HepG2 (cell line): Measurements from ENCODE around the gene TCFL5. TPM values are rescaled to one million over a fixed set of nuclear protein-coding genes. Genes with fewer than 3 reads are reported as not detected.

Experiments
- ATF7 ChIP-seq, 2 experiments: fragments of 450-650 bp in 1 of 2; sonication (generic) in 1 of 2; formaldehyde crosslinking in 1 of 2; IDR thresholded peaks; 2 replicates each; pipeline versions ENCODE4 v1.4.0 to v1.6.1; 2016 to 2020; ENCODE audit warnings: antibody characterized with exemption in 1 of 2, mild to moderate bottlenecking in 1 of 2, missing genetic modification reagents in 1 of 2
- DNMT1 ChIP-seq: sonication (generic); formaldehyde crosslinking; IDR thresholded peaks from 2 replicates; pipeline ENCODE4 v1.5.1; 2020; ENCODE audit warnings: mild to moderate bottlenecking, missing genetic modification reagents
- DRAP1 ChIP-seq: IDR thresholded peaks from 2 replicates; pipeline ENCODE4 v1.6.1; 2016; ENCODE audit warnings: missing genetic modification reagents, missing compliant biosample characterization
- FOXJ3 ChIP-seq: sonication (generic); formaldehyde crosslinking; IDR thresholded peaks from 2 replicates; pipeline ENCODE4 v1.4.0; 2020; ENCODE audit warnings: missing genetic modification reagents, mild to moderate bottlenecking, borderline replicate concordance
- GABPA ChIP-seq, 2 experiments: IDR thresholded peaks; 2 replicates each; pipeline ENCODE4 v1.6.1; 2011 to 2016; ENCODE audit warnings: low read depth in 2 of 2, low read length in 1 of 2, missing biosample characterization in 1 of 2, missing genetic modification characterization in 1 of 2
- GLI4 ChIP-seq: sonication (generic); formaldehyde crosslinking; IDR thresholded peaks from 2 replicates; pipeline ENCODE4 v1.5.1; 2020; ENCODE audit warnings: missing genetic modification reagents, mild to moderate bottlenecking, moderate library complexity, borderline replicate concordance
- MZF1 ChIP-seq: sonication (generic); formaldehyde crosslinking; IDR thresholded peaks from 2 replicates; pipeline ENCODE4 v1.8.1; 2023; ENCODE audit warnings: mild to moderate bottlenecking, missing genetic modification reagents, borderline replicate concordance
- NKX3-1 ChIP-seq: sonication (generic); formaldehyde crosslinking; IDR thresholded peaks from 2 replicates; pipeline ENCODE4 v1.5.0; 2020; ENCODE audit warnings: missing genetic modification reagents
- PITX1 ChIP-seq: sonication (generic); formaldehyde crosslinking; IDR thresholded peaks from 2 replicates; pipeline ENCODE4 v1.5.1; 2020; ENCODE audit warnings: mild to moderate bottlenecking, missing genetic modification reagents
- SAP130 ChIP-seq: IDR thresholded peaks from 2 replicates; pipeline ENCODE4 v1.6.1; 2016; ENCODE audit warnings: low read depth
- SIN3B ChIP-seq: fragments of 150-350 bp; IDR thresholded peaks from 2 replicates; pipeline ENCODE4 v1.6.1; 2014; ENCODE audit warnings: low read length
- THAP11 ChIP-seq: IDR thresholded peaks from 2 replicates; pipeline ENCODE4 v1.6.1; 2016; ENCODE audit warnings: missing biosample characterization, missing genetic modification reagents
- TMF1 ChIP-seq: sonication (generic); formaldehyde crosslinking; IDR thresholded peaks from 2 replicates; pipeline ENCODE4 v1.8.1; 2022; ENCODE audit warnings: low read depth, missing genetic modification reagents
- UBTF ChIP-seq: sonication (generic); formaldehyde crosslinking; IDR thresholded peaks from 2 replicates; pipeline ENCODE4 v1.4.0; 2020; ENCODE audit warnings: mild to moderate bottlenecking, missing genetic modification reagents
- ZBTB7A ChIP-seq: sonication (generic); formaldehyde crosslinking; IDR thresholded peaks from 2 replicates; pipeline ENCODE4 v1.8.0; 2022; ENCODE audit warnings: mild to moderate bottlenecking, missing genetic modification reagents
- ZKSCAN1 ChIP-seq: fragments of 150-350 bp; IDR thresholded peaks from 2 replicates; pipeline ENCODE4 v1.6.1; 2014; ENCODE audit warnings: low read length
- ZNF383 ChIP-seq: sonication (generic); formaldehyde crosslinking; IDR thresholded peaks from 2 replicates; pipeline ENCODE4 v1.4.0; 2020; ENCODE audit warnings: missing genetic modification reagents, mild to moderate bottlenecking, borderline replicate concordance
- ZNF709 ChIP-seq: sonication (generic); formaldehyde crosslinking; IDR thresholded peaks from 2 replicates; pipeline ENCODE4 v1.5.0; 2020; ENCODE audit warnings: mild to moderate bottlenecking, missing genetic modification reagents
- ZNF75D ChIP-seq: sonication (generic); formaldehyde crosslinking; IDR thresholded peaks from 2 replicates; pipeline ENCODE4 v1.8.1; 2023; ENCODE audit warnings: missing genetic modification reagents, mild to moderate bottlenecking, borderline replicate concordance
- ZNF782 ChIP-seq: sonication (generic); formaldehyde crosslinking; IDR thresholded peaks from 2 replicates; pipeline ENCODE4 v1.4.0; 2020; ENCODE audit warnings: missing genetic modification reagents, mild to moderate bottlenecking, borderline replicate concordance
- ZZZ3 ChIP-seq: sonication (generic); formaldehyde crosslinking; IDR thresholded peaks from 2 replicates; pipeline ENCODE4 v1.4.0; 2020; ENCODE audit warnings: missing genetic modification reagents, mild to moderate bottlenecking, borderline replicate concordance
- polyA plus RNA-seq, 8 experiments: library from polyadenylated mRNA; depleted of rRNA in 3 of 8; stranded (reverse) in 7 of 8; unstranded in 1 of 8; fragments of >200 nt; fragmentation: Illumina TruSeq in 4 of 8; extraction: Trizol in 4 of 8; gene quantifications; 2 replicates each; pipeline versions ENCODE4 v1.2.1 to v1.2.3, GENCODE V29; 2011 to 2016; ENCODE audit warnings: low read depth in 4 of 8, missing spikeins in 1 of 8, mixed read lengths in 1 of 8; ENCODE audit not compliant: insufficient read depth in 1 of 8
- total RNA-seq, 5 experiments: library from RNA; depleted of rRNA; stranded (reverse); fragments of >200 nt; fragmentation: Illumina TruSeq; extraction: Trizol; gene quantifications; 2 replicates each; pipeline ENCODE4 v1.2.3, GENCODE V29; 2016; ENCODE audit warnings: low read depth in 1 of 5
- TF ChIP-seq, protein P1 (sequence below): IDR thresholded peaks from 2 replicates; pipeline ENCODE4 v1.6.1; 2016; ENCODE audit warnings: low read depth, control low read depth
- TF ChIP-seq, protein P2 (sequence below): sonication (generic); formaldehyde crosslinking; IDR thresholded peaks from 2 replicates; pipeline ENCODE4 v1.4.0; 2020; ENCODE audit warnings: missing genetic modification reagents

Gene TCFL5
- total and polyA plus RNA-seq, 2 of the 13 experiments (the other 11 are each of a cell fraction or from before 2014, with no cell fraction given), result 14.8 to 20.0 TPM

- no peak for TF ChIP-seq GLI4 (CRISPR knock-in tag)
- no peak for TF ChIP-seq ZNF782 (CRISPR knock-in tag)
- peak; percentile 23; the same call in 1 of the 2 replicates for TF ChIP-seq UBTF (CRISPR knock-in tag)
- TF ChIP-seq ZNF383 (CRISPR knock-in tag), result no peak
- no peak for TF ChIP-seq ZNF709
- peak; percentile 90; the same call in 1 of the 2 replicates for TF ChIP-seq ZBTB7A (CRISPR knock-in tag)
- TF ChIP-seq NKX3-1 (CRISPR knock-in tag), result no peak
- TF ChIP-seq FOXJ3, result no peak
- peak; percentile 30; the same call in 1 of the 2 replicates for TF ChIP-seq SAP130 (CRISPR knock-in tag)
- no peak for TF ChIP-seq TMF1 (CRISPR knock-in tag)
- peak; percentile 78 for TF ChIP-seq PITX1 (CRISPR knock-in tag)
- no peak for TF ChIP-seq DRAP1 (CRISPR knock-in tag)
- TF ChIP-seq ZKSCAN1, result no peak
- TF ChIP-seq ZZZ3 (CRISPR knock-in tag), result peak; percentile 62; the same call in 1 of the 2 replicates
- TF ChIP-seq, protein P1, sequence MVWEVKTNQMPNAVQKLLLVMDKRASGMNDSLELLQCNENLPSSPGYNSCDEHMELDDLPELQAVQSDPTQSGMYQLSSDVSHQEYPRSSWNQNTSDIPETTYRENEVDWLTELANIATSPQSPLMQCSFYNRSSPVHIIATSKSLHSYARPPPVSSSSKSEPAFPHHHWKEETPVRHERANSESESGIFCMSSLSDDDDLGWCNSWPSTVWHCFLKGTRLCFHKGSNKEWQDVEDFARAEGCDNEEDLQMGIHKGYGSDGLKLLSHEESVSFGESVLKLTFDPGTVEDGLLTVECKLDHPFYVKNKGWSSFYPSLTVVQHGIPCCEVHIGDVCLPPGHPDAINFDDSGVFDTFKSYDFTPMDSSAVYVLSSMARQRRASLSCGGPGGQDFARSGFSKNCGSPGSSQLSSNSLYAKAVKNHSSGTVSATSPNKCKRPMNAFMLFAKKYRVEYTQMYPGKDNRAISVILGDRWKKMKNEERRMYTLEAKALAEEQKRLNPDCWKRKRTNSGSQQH, result 0 out of 2 replicates have a peak, but pooled peaks have one; percentile 13
- TF ChIP-seq, protein P2, sequence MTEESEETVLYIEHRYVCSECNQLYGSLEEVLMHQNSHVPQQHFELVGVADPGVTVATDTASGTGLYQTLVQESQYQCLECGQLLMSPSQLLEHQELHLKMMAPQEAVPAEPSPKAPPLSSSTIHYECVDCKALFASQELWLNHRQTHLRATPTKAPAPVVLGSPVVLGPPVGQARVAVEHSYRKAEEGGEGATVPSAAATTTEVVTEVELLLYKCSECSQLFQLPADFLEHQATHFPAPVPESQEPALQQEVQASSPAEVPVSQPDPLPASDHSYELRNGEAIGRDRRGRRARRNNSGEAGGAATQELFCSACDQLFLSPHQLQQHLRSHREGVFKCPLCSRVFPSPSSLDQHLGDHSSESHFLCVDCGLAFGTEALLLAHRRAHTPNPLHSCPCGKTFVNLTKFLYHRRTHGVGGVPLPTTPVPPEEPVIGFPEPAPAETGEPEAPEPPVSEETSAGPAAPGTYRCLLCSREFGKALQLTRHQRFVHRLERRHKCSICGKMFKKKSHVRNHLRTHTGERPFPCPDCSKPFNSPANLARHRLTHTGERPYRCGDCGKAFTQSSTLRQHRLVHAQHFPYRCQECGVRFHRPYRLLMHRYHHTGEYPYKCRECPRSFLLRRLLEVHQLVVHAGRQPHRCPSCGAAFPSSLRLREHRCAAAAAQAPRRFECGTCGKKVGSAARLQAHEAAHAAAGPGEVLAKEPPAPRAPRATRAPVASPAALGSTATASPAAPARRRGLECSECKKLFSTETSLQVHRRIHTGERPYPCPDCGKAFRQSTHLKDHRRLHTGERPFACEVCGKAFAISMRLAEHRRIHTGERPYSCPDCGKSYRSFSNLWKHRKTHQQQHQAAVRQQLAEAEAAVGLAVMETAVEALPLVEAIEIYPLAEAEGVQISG (CRISPR knock-in tag), result peak; percentile 70
- TF ChIP-seq SIN3B, result no peak
- TF ChIP-seq ZNF75D (CRISPR knock-in tag), result no peak
- no peak for TF ChIP-seq MZF1 (CRISPR knock-in tag)
- TF ChIP-seq DNMT1, result peak; percentile 90; the same call in 1 of the 2 replicates
- TF ChIP-seq ATF7 (IDR thresholded peaks at IDR 0.05), result no peak
- TF ChIP-seq ATF7 (CRISPR knock-in tag; IDR thresholded peaks at IDR 0.05), result 0 out of 2 replicates have a peak, but pooled peaks have one; percentile 76
- no peak for TF ChIP-seq THAP11
- no peak for TF ChIP-seq GABPA (IDR thresholded peaks at IDR 0.05; ENCODE audit: low read depth, low read length)
- TF ChIP-seq GABPA (CRISPR knock-in tag; IDR thresholded peaks at IDR 0.05; ENCODE audit: low read depth), result no peak
Observed at GRCh38 chr20:62824476-62825332, 36.9 kb downstream of the TCFL5 start (continued).
